Neural cell (in vitro differentiated cells): Measurements from ENCODE around the gene SPDEF.

Source experiments
- MXI1 ChIP-seq: fragments of 450-650 bp; conservative IDR thresholded peaks from 2 replicates; pipeline ENCODE4 v1.6.1; 2014; ENCODE audit warnings: antibody characterized with exemption, mild to moderate bottlenecking; ENCODE audit not compliant: poor library complexity, severe bottlenecking
- POLR2AphosphoS5 ChIP-seq: IDR thresholded peaks from 2 replicates; pipeline ENCODE4 v1.6.1; 2012
- TF ChIP-seq, protein P1 (sequence below): fragments of 450-650 bp; IDR thresholded peaks from 2 replicates; pipeline ENCODE4 v1.5.1; 2014; ENCODE audit warnings: antibody characterized with exemption, mild to moderate bottlenecking, moderate library complexity; ENCODE audit not compliant: poor library complexity, severe bottlenecking

GRCh38 chr6:34580707-34581560, 24.8 kb upstream of the SPDEF start:
- TF ChIP-seq MXI1: no peak
- TF ChIP-seq POLR2AphosphoS5: no peak
- TF ChIP-seq, protein P1, sequence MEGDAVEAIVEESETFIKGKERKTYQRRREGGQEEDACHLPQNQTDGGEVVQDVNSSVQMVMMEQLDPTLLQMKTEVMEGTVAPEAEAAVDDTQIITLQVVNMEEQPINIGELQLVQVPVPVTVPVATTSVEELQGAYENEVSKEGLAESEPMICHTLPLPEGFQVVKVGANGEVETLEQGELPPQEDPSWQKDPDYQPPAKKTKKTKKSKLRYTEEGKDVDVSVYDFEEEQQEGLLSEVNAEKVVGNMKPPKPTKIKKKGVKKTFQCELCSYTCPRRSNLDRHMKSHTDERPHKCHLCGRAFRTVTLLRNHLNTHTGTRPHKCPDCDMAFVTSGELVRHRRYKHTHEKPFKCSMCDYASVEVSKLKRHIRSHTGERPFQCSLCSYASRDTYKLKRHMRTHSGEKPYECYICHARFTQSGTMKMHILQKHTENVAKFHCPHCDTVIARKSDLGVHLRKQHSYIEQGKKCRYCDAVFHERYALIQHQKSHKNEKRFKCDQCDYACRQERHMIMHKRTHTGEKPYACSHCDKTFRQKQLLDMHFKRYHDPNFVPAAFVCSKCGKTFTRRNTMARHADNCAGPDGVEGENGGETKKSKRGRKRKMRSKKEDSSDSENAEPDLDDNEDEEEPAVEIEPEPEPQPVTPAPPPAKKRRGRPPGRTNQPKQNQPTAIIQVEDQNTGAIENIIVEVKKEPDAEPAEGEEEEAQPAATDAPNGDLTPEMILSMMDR: no peak
